Measurements from ENCODE around the gene FLYWCH1. TPM values are rescaled to one million over a fixed set of nuclear protein-coding genes. Genes with fewer than 3 reads are reported as not detected.

Gene FLYWCH1
- total and polyA plus RNA-seq, 2 donors (not counting 3 experiments of a cell fraction or from before 2014, with no cell fraction given), result 32.0 to 51.2 TPM

DNA sequence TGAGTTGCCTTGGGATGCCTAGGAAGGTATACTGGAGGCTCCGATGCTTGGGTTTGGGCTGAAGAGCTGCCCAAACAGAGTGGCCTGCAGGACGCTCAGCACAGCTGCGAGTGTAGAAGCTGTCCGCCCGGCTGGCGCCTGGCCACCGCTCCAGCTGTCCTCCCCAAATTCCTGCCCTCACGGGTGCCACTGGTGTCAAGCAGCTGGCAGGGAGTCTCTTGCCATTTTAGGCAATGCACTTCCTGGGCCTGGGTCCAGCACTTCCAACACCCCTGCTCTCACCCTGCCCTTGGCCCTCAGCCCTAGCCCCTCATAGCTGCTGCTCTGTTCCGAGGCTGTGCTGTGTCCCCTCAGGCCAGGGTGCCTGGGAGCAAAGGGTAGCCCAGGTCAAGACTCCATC lies 73.7 kb downstream of the FLYWCH1 start:
- Histone ChIP-seq H2AFZ (ENCODE audit: low read depth, low read length) (no peak overlapping the region), H3K36me3 (ENCODE audit: control insufficient read depth in 2 of 2, extremely low read depth in 1 of 2, insufficient read depth in 2 of 2, low read length in 2 of 2) (no peaks in the 10 kb centered on the region), H3K79me2 (ENCODE audit: control insufficient read depth, insufficient read depth, low read length) (no peaks in the 10 kb centered on the region), H3K9me1 (replicated peaks; ENCODE audit: control insufficient read depth, extremely low read depth, insufficient read depth, low read length) (no peaks in the 10 kb centered on the region), H3K9me3 (replicated peaks; ENCODE audit: control insufficient read depth, insufficient read depth, low read length) (no peaks in the 10 kb centered on the region), H3K9ac (replicated peaks; ENCODE audit: extremely low read depth, insufficient read depth, low read length) (no peak overlapping the region), H3K27ac (ENCODE audit: insufficient read depth, low read depth, low read length) (no peak overlapping the region), H3K27me3 (ENCODE audit: control insufficient read depth in 2 of 2, insufficient read depth in 2 of 2, low read length in 2 of 2) (peaks cover 0 to 5% of the 10 kb centered on the region in 2 experiments), H4K20me1 (replicated peaks; ENCODE audit: control insufficient read depth, extremely low read depth, insufficient read depth, low read length) (no peaks in the 10 kb centered on the region), H3K4me2 (ENCODE audit: insufficient read depth, low read length) (no peak overlapping the region), H3K4me3 (replicated peaks in 1 of 3; ENCODE audit: insufficient read depth in 1 of 3, low read depth in 1 of 3, low read length in 3 of 3) (no peak overlapping the region), H3K4me1 (ENCODE audit: control insufficient read depth, extremely low read depth, insufficient read depth, low read length) (peaks cover 5% of the 10 kb centered on the region)
- CTCF ChIA-PET, result interaction anchor here (1.4 kb wide), 1 partner anchor 43 kb away, joined by 3 read pairs; no protein-coding TSS in a partner anchor
- dilution Hi-C loops (cut with MboI; ENCODE audit: extremely low pct_ligation_motif_present, low sequenced_read_pairs), result no loop called here
- intact Hi-C loops (cut with micrococcal nuclease), result no loop called here
- DNase-seq (ENCODE audit: low read depth, low spot score) (no peak), FAIRE-seq (no peak)
- BruUV-seq (replicated peaks), result no TSS peak
- POLR2A ChIA-PET, result no interaction called here
- TF ChIP-seq FOS (IDR thresholded peaks at IDR 0.05; ENCODE audit: borderline replicate concordance, insufficient read depth, low read length) (no peak), MYC (IDR thresholded peaks at IDR 0.05; ENCODE audit: low read depth, low read length) (no peak), POLR2A (IDR thresholded peaks at IDR 0.05; ENCODE audit: low read depth, low read length) (no peak), EZH2 (IDR thresholded peaks at IDR 0.05; ENCODE audit: borderline replicate concordance, low read depth, low read length, severe bottlenecking) (no peak), GATA2 (IDR thresholded peaks at IDR 0.05; ENCODE audit: insufficient read depth, insufficient read length, low read depth, low read length) (no peak), JUN (IDR thresholded peaks at IDR 0.05; ENCODE audit: borderline replicate concordance, insufficient read depth, insufficient read length, low read depth) (no peak), POLR2AphosphoS5 (IDR thresholded peaks at IDR 0.05; ENCODE audit: insufficient read depth, low read depth, low read length) (no peak)
- TF ChIP-seq, protein P1, sequence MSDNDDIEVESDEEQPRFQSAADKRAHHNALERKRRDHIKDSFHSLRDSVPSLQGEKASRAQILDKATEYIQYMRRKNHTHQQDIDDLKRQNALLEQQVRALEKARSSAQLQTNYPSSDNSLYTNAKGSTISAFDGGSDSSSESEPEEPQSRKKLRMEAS (IDR thresholded peaks at IDR 0.05; ENCODE audit: insufficient read depth, insufficient read length), result no peak
- TF ChIP-seq, protein P2, sequence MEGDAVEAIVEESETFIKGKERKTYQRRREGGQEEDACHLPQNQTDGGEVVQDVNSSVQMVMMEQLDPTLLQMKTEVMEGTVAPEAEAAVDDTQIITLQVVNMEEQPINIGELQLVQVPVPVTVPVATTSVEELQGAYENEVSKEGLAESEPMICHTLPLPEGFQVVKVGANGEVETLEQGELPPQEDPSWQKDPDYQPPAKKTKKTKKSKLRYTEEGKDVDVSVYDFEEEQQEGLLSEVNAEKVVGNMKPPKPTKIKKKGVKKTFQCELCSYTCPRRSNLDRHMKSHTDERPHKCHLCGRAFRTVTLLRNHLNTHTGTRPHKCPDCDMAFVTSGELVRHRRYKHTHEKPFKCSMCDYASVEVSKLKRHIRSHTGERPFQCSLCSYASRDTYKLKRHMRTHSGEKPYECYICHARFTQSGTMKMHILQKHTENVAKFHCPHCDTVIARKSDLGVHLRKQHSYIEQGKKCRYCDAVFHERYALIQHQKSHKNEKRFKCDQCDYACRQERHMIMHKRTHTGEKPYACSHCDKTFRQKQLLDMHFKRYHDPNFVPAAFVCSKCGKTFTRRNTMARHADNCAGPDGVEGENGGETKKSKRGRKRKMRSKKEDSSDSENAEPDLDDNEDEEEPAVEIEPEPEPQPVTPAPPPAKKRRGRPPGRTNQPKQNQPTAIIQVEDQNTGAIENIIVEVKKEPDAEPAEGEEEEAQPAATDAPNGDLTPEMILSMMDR (IDR thresholded peaks at IDR 0.05; ENCODE audit: extremely low read depth in 1 of 2, insufficient read depth in 1 of 2, low read depth in 1 of 2, low read length in 2 of 2), result no peak

Measured in endothelial cell of umbilical vein (primary cell).